ENCODE results near the gene EDDM13.
"Not testable (repeated sequence)": the region's sequence is repeated elsewhere in the genome, so short reads cannot be mapped to it uniquely, and the experiment has no call there.

Gene EDDM13

DNA sequence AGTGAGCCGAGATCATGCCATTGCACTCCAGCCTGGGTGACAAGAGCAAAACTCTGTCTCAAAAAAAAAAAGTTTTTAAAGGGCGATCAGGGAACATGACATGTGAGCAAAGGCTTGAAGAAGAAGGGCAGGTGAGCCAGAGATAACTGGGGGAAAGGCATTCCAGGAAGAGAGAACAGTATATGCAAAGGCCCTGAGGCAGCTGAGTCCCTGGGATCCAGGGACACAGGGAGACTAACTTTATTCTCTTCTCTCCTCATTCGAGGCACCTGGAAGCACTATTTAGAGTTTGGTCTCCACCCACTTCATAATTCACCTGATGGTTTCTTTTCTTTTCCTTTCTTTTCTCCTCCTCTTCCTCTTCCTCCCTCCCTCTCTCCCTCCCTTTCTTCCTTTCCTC, 24.5 kb downstream of the EDDM13 start:
- H3K4me3 ChIP-seq (ENCODE audit: low read depth, low read length): no peak overlapping the region
- TF ChIP-seq, protein P1, sequence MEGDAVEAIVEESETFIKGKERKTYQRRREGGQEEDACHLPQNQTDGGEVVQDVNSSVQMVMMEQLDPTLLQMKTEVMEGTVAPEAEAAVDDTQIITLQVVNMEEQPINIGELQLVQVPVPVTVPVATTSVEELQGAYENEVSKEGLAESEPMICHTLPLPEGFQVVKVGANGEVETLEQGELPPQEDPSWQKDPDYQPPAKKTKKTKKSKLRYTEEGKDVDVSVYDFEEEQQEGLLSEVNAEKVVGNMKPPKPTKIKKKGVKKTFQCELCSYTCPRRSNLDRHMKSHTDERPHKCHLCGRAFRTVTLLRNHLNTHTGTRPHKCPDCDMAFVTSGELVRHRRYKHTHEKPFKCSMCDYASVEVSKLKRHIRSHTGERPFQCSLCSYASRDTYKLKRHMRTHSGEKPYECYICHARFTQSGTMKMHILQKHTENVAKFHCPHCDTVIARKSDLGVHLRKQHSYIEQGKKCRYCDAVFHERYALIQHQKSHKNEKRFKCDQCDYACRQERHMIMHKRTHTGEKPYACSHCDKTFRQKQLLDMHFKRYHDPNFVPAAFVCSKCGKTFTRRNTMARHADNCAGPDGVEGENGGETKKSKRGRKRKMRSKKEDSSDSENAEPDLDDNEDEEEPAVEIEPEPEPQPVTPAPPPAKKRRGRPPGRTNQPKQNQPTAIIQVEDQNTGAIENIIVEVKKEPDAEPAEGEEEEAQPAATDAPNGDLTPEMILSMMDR (IDR thresholded peaks at IDR 0.05; ENCODE audit: low read depth, low read length): no peak

DNA sequence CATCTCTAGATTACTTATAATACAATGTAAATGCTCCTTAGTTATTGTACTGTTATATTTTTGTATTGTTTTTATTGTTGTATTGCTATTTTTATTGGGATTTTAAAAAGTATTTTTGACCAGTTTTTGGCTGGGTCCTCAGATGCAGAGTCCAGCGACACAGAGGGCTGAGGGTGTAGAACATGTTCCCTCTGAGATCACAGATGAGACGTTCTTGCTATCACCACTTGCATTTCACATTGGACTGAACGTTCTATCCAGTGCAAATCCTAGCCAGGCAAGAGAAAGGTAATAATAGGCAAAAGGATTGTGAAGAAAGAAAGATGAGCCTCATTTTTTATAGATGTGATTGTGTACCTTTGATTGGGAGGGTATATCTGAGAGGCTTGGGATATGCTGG, 27.1 kb downstream of the EDDM13 start:
- TF ChIP-seq, protein P1 (IDR thresholded peaks at IDR 0.05; ENCODE audit: low read depth, low read length): no peak

DNA sequence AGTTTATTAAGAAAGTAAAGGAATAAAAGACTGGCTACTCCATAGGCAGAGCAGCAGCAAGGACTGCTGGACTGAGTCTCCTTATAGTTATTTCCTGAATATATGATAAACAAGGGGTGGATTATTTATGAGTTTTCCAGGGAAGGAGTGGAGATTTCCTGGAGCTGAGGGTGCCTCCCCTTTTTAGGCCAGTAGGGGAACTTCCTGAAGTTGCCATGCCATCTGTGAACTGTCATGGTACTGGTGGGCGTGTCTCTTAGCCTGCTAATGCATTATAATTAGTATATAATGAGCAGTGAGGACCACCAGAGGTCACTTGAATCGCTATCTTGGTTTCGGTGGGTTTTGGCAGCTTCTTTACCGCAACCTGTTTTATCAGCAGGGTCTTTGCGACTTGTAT, 28.6 kb downstream of the EDDM13 start:
- TF ChIP-seq, protein P1 (IDR thresholded peaks at IDR 0.05; ENCODE audit: low read depth, low read length): peak; percentile 23; the same call in 1 of the 2 replicates
- H3K4me3 ChIP-seq (ENCODE audit: low read depth, low read length): no peak overlapping the region

More for the DNA sequence above, 27.1 kb downstream of the EDDM13 start:
- no peak overlapping the region for H3K4me3 ChIP-seq (ENCODE audit: low read depth, low read length)

DNA sequence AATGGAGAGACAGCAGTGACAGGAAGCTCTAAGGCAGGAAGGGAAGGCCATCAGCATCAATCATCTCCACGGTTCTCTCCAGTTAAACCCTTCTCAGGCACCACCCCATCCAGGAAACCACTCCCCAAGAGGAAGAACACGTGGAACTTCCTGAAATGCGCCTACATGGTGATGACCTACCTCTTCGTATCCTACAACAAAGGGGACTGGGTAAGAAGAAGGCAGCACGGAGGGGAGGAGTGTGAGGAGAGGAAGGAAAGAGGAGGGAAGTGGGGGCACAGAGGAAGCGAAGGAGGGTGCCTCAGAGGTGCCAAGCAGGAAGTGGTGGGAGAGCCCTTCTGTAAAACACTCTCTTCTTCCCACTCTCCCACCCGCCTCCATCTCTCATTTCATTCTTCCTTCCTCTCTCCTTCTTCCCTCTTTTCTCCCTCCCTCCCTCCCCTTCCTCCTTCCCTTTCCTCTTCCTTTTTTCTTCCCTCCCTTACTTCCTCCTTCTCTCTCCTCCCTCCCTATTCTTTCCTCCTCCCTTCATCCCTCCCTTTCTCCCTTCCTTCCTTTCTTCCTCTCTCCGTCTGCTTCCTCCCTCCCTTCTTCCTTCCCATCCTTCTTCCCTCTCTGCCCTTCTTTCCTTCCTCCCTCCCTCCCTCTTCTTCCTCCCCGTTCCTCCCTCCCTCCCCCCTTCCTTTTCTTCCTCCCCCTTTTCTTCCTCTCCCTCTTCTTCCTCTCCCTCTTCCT, 29.5 kb downstream of the EDDM13 start:
- TF ChIP-seq, protein P1 (IDR thresholded peaks at IDR 0.05; ENCODE audit: low read depth, low read length): no peak
- no peak overlapping the region for H3K4me3 ChIP-seq (ENCODE audit: low read depth, low read length)

DNA sequence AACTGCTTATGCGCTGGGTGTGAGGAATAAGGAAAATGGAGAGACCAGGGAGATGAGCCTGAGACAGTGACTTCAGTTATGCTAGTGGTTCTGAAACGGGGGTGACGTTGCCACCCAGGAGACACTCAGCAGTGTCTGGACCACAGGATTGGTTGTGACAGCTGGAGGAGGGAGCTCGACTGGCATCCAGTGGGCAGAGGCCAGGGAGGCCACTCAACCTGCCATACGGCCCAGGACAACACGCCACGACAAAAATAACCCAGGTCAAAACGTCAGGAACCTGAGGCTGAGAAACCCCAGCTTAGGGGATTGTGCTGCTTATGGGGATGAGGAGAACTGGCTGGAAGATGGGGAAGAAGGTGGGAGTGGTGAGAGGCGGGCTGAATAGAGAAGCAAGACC, 31.7 kb downstream of the EDDM13 start:
- TF ChIP-seq, protein P1 (IDR thresholded peaks at IDR 0.05; ENCODE audit: low read depth, low read length): no peak

DNA sequence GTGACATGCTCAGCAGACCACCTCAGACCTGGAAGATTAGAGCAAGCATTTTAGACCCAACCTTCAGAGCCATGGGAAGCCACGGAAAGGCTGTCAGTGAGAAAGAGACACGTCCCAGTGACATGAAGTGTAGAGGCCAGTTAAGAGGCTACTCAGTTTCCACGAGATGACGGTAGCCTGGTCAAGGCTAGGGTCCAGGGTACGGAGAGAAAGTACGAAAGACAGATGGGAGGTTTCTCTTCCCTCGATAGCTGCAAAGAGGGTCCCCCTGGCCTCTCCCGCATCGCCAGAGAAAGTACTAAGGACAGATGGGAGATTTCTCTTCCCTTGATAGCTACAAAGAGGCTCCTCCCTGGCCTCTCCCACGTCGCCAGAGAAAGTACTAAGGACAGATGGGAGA, 33.5 kb downstream of the EDDM13 start:
- TF ChIP-seq, protein P1 (IDR thresholded peaks at IDR 0.05; ENCODE audit: low read depth, low read length): no peak

More for the DNA sequence above, 31.7 kb downstream of the EDDM13 start:
- no peak overlapping the region for H3K4me3 ChIP-seq (ENCODE audit: low read depth, low read length)

DNA sequence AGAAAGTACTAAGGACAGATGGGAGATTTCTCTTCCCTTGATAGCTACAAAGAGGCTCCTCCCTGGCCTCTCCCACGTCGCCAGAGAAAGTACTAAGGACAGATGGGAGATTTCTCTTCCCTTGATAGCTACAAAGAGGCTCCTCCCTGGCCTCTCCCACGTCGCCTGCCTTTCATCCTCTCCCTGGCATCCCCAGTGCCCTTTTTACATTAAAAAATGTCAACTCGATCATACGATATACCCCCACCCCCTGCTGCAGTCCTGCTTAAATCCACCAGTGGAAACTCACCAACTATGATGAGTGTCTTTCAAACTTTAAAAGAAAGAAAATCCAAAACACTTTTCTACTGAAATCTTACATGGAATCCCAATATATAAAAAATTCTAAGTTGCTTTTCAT, 34.5 kb downstream of the EDDM13 start:
- not testable (repeated sequence) for H3K4me3 ChIP-seq (ENCODE audit: low read depth, low read length)

More for the DNA sequence above, 33.5 kb downstream of the EDDM13 start:
- H3K4me3 ChIP-seq (ENCODE audit: low read depth, low read length): no peak overlapping the region

DNA sequence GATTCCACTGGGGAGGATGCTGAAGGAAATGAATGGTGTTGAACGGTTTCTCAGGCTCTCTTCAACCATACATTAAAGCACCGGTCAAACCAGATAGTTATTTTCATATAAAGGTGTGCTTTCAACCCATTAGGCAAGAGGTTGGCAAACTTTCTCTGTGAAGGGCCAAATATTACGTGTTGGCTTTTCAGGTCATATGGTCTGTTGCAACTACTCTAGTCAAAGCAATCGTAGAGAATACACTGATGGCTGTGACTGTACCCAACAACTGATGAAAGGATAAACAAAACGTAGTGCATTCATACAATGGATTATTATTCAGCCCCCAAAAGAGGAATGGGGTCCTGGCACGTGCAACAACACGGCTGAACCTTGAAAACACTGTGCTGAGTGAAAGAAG, 36.2 kb downstream of the EDDM13 start:
- no peak overlapping the region for H3K4me3 ChIP-seq (ENCODE audit: low read depth, low read length)
- TF ChIP-seq, protein P1 (IDR thresholded peaks at IDR 0.05; ENCODE audit: low read depth, low read length): no peak
